SHP77 (cell line): Measurements from ENCODE around the gene SALL2.
"Not testable (repeated sequence)": the region's sequence is repeated elsewhere in the genome, so short reads cannot be mapped to it uniquely, and the experiment has no call there.

Source experiments
- DNase-seq, 2 experiments: peaks; one replicate each; lab custom pipeline; 2025; lab: John Stamatoyannopoulos, UW

SALL2 gene

DNA sequence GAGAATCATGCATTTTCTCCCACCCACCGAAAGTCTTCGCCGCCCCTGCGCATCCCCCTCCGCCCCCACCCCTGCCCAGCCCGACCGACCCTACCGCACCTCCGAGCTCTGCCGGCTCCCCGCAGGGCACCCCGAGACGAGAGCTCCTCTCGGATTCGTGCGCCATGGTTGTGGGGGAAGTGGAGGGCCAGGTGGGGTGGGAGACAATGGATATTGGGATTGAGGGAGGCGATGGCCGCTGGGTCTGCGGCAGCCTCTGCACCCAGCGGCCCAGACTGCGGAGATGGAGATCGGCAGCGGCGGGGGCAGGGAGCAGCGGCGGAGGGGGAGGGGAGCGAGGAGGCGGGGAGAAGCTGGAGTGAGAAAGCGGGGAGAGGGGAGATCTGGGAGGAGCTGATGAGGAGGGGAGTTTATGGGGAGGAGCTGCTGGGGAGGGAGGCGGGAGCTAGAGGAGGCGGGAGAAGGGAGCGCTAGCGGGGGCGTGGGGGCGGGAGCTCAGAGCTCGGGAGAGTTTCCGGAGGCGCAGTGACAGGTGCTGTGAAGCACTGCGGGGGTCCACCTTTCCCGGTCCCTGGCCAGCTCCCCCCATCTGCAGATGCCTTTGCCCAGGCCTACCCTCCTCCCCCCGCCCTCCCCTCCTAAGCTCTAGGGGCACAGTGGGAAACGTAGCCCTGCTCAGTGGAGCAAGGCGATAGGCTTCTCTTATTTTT is at the start of gene SALL2:
Gene SALL2, minus strand, starts transcription at position 385 of the 710 bp plus-strand sequence. Its CDS starts 219 bp downstream, at position 166.
- DNase-seq: peak; percentile 89 to 94

DNA sequence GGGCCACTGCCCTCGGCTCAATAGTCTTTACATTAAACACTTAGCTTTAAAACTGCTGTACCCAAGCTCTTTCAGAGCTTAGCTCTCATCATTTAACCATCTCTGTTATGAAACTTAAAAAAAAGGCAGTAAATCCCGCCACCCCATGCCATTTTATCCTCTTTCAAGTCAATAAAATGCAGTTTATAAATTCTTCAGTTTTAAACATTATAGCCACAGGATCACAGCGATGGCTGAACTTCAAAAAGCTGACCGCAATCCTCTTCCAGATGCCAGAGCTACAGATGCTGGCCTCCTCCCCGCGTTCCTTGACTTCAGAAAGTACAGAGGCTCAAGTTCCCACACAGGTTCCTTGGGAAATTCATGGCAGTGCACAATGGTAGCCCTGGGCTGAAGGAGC is 49.5 kb upstream of the SALL2 start:
- DNase-seq: no peak

DNA sequence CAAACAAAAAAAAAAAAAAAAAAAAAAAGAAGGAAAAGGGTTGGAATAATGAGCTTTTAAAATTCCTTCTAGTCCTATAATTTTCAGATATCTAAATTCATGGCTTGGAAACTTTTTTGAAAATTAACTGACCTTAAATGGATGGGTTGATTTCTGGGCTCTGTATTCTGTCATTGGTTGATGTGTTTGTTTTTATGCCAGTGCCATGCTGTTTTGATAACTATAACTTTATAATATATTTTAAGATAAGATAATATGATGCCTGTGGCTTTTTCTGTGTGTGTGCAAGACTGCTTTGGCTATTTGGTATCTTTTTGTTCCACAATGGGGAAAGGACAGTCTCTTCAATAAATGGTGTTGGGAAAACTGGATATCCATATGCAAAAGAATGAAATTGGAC is 46.5 kb upstream of the SALL2 start:
- no peak for DNase-seq

DNA sequence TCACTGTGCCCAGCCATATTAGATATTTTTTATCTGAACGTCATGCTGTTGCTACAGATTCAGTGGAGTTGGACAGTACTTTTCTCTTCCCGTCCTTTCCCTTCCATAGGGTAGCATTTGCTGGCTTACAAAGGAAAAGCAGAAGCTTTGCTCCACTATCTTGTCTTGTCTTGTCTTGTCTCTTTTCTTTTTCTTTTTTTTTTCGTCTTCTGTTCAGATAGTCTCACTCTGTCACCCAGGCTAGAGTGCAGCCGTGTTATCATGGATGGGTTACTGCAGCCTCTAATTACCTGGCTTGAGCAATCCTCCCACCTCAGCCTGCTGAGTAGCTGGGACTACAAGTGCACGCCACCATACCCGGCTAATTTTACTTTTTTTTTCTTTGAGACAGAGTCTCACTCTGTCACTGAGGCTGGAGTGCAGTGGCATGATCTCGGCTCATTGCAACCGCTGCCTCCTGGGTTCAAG is 32.6 kb upstream of the SALL2 start:
- DNase-seq: no peak

DNA sequence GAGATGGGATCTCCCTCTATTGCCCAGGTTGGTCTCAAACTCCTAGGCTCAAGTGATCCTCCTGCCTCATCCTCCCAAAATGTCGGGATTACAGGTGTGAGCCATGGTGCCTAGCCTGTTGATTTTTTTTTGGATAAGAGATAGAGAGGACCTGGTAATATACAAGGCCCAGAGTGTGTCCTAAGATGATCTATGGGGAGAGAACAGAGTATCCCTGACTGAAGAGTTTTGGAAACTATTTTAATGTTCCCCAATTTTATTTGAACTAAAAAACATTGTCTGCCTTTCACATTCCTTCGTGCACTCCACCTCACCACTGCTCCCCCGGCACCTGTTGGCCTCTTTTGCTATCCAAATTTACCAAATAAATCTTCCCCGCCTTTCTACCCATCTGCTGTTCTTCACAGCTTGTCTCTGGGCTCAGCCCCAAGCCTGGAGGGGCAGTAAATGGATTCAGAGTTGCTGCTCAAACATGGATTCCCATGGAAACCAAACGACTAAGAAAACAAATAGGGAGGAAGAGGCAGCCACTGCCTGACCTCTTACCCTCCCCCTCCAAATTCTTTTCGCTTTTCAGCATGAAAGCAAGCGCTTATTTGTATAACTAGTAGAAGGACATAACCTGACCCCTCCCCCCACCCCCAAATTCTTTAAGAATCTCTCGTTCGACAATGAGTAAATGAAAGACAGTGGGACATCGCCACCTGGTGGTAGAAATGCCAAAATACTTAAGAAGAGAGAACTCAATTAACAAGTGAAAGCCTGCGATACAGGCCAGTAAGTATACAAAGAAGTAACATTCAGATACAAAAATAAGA is 31.1 kb upstream of the SALL2 start:
- DNase-seq: peak; percentile 93 to 95

DNA sequence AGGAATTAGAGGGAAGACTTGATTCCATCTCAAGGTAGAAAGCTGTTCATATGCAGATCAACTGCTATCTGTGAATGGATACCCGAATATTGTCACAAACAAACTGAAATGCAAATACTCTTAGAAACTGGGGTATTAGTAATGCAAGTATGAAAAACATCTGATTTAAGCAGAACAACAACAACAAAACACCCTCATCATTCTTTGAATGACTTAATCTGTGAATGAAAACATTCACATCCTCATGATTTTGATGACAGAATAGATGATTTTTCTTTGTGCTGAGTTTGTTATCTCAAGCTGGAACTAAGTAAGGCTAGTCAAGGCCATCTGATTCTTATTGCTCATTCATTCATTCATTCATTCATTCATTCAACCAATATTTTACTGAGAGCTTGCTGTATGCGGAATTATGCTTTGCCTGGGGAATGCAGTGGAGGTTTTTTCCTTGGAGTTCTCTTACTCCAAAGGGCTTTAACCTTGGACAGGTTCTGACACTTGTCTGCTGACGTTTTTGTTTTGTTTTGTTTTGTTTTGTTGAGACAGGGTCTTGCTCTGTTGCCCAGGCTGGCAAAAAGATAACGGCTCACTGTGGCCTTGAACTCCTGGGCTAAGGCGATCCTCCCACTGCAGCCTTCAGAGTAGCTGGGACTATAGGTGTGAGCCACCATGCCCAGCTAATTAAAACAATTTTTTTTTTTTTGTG is 30.4 kb upstream of the SALL2 start:
- no peak for DNase-seq

DNA sequence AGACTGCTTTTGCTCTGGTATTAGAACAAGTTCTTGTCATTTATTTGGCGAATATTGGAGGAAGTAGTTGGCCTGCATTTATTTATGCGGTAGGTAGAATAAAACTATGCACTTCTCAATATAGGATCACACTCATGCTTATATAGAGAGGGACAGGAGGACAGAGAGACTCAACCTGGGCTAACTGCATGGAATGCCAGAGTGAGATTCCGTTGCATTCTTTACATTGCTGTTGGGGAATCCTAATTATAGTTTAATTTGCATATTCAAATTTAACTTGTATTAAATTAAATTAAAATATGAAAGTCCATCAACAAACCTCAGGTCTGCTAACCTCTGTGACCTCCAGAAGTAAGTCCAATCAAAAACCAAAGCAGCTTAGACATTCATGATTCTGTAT is 27.1 kb upstream of the SALL2 start:
- no peak for DNase-seq

DNA sequence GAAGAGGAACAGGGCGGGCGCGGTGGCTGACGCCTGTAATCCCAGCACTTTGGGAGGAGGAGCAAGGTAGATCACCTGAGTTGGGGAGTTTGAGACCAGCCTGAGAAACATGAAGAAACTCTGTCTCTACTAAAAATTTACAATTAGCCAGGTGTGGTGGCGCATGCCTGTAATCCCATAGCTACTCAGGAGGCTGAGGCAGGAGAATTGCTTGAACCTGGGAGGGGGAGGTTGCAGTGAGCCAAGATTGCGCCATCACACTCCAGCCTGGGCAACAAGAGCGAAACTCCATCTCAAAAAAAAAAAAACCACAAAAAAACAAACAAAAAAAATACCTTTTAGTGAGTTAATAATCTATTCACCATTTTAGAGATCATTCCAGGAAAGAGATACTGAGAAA is 18.4 kb upstream of the SALL2 start:
- not testable (repeated sequence) for DNase-seq

DNA sequence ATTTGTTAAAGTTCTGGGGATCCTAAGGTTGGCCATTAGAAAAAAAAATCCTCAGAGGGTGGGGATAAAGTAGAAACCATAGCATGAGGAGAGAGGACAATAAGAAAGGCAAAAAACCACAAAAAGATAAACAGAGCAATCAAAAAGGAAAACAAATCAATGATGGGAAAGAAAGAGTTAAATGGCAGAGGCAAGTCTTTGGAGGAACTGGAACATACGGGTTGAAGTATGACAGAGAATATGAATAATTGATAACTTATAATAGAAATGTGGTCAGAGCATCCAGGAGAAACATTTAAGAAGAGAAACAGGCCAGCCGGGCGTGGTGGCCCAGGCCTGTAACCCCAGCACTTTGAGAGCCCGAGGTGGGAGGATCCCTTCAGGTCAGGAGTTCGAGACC is 17.8 kb upstream of the SALL2 start:
- DNase-seq: no peak

DNA sequence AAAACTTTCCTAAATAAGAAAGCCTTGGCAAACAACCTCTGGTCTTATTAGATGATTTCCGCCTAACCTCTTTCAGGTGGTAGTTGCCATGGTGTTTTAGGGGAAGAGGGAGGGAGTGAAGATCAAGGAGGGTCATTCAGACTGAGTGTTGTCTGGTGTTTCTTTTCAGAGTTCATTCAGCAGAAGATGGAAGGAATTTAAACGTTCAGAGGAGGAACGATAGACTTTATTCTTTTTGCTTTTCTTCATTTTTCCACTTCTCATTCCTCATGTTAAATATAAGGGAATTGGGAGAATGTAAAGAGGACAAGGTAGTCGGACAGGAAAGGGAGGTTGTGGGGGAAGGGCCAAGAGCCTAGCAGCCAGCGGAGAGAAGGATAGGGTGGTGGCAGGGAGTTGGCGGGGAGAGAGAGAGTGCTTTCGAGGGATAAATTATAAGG is 17.4 kb upstream of the SALL2 start:
- DNase-seq: no peak

DNA sequence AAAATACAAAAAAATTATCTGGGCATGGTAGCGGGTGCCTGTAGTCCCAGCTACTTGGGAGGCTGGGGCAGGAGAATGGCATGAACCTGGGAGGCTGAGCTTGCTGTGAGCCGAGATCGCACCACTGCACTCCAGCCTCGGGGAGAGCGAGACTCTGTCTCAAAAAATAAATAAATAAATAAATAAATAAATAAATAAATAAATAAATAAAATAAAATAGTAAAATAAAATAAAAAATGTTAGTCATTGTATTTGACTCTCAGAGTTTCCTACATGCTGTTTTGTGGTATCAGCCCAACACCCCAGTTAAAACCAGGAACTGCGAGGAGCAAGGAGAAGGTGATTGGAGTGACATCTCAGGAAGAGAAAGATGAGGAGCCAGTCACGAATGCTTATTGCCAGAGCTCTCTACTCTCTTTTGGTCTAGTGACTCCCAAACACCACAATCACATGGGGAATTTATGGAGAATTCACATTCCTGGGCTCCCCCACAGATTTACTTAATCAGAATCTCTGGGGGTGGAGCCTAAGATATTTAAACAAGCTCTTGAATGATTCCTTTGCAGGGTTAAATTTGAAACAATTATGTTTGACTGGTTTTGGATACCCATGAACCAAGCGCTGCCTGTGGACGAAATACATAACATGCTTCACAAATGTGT is 15.4 kb upstream of the SALL2 start:
- no peak for DNase-seq

DNA sequence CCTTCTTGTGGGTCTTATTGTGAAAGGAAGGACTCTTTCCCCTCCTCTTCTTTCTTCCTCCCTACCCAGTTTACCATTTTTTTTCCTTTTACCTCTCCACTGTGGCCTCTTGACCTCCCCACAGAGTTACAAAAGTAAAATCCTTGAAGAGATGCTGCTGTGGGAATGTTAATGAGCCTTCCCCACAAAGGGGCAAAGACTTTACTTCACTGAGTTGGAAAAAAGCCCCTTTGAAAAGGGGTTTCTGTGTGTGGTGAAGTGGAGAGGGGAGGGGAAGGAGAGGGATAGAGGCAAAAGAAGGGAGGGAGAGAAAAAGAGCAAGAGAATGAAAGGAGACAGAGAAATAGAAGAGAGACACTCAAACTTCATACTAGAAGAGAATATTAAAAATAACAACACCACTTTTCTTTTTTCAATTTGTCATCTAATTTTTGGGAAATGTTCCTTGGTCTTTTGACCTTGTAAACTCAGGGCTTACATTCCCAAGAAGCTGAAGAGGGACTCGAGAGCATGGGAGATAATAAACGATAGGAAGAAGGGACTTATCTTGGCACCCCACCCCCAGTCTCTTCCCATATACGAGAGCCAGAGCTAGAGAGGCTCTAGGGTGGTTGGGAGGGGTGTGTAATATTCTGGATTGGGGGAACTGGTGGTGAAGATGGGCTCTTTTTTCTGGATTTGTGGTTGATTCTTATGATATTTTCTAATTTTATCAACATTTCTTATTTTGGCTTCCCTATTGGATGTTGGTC is 13.2 kb upstream of the SALL2 start:
- no peak for DNase-seq

DNA sequence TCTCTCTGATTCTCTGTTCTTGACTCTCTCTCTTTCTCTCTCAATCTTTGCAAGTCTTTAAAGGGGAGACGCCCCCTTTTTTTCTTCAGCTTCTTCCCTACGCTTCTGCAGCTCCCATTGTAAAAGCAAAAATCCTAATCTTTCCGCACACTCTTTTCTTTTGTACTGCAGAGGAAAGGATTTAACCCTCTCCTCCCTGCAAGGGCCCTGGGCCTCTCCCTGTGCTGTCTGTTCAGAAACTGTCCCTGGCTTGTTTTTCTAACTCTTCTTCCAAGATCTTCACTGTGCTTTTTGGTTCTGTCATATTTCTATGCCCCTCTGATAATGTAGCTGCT is 10.9 kb upstream of the SALL2 start:
- no peak for DNase-seq

DNA sequence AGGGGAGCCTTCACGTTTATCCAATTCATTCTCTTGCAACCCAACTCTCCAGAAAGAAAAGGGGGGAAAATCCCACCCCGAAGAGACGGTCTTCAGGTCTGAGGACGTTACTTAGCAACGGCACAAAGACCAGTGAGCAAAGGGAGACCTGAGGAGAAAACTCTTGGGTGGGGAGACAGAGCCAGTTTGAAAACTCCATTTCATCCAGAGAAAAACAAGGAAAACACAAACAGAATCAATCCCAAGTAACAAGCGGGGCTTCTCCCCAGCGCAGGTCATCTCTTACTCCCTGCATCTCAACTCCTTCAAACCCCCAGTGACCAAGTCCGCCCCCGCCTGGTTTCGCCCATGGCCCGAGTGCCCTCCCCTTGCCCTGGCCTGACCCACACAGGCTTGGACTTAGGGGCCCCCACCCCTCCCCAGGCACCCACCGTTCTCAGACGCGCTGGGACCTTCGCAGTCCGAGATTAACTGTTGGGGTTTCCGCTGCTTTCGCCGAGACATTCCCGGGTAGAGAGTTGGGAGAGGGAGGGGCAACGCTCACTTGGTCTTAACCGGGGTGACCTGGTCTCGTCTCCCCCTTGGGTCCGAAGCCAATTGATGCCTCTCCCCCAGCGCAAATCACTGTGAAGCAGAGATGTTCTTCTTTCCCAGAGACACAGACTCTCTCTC is 10.4 kb upstream of the SALL2 start:
- DNase-seq: no peak

DNA sequence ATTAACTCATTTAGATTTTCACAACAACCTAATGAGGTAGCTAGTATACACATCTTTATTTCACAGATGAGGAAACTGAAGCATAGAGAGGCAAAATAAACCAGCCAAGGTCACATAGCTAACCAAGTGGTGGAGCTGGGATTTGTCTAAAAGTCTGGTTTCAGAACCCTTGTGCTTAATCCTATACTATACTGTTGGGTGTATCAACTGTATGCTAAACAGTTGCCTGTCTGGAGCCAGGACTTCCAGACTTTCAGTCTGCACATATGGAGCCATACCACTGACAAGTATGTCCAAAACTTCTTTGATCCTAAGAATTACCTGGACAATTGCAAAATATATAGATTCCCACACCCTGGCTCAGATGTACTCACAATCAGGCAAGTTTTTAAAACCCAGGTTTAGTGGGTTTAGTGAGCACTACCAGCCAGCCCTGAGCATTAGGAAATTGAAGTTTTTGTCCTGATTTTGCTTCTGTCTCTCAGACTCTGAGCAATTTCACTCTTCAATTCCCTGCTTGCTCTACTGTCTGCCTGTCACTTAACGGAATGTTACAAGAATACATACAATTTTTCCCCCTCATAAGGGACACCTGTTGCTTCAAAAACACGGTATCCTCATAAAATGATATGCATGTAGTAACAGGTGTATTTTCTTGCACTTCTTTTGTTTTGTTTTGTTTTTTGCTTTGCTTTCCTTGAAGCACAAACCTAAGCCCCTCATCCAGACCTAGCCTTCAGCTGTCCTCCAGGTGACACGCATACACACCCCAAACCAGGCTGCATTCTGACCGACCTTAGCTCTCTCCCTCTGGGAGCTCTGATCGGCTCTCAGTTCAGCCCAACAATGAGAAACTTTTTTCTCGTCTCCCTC is 9.6 kb upstream of the SALL2 start:
- no peak for DNase-seq

DNA sequence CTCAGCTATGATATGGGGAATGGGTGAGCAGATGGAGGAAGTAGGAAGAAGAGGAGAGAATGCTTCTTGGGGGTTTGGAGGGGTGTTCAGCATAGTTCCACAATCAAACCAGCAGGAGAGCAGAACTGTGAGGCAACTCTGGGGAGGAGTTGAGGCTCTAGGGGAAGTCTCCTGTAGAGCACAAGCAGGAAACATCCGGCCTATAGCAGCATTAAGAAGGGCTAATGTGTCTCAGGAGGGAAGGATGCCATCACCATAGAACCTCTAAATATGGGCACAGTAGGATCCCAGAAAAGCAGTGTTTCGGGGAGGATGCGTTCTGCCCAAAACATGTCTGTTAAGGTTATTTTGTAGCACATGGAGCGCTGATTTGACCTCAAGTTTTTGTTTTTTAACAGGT is 8.4 kb upstream of the SALL2 start:
- no peak for DNase-seq

DNA sequence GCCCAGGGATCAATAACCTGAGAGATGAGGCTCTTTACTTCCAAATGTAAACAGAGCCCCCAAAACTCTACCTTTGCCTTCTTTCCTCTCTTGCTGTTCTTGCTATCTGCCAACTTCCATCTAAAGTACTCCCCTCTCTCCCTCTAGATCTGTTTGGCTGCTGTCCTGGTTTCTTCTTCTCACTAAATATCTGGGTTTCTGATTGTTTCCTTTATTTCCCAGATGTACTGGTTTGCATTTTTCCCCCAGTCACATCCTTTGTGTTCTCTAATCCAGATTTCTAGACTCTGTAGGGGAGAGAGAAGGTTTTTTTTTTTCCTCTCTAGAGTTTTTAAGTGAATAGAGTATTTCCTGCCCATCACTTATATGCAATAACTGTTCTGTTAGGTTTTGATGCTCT is 7.1 kb upstream of the SALL2 start:
- no peak for DNase-seq

DNA sequence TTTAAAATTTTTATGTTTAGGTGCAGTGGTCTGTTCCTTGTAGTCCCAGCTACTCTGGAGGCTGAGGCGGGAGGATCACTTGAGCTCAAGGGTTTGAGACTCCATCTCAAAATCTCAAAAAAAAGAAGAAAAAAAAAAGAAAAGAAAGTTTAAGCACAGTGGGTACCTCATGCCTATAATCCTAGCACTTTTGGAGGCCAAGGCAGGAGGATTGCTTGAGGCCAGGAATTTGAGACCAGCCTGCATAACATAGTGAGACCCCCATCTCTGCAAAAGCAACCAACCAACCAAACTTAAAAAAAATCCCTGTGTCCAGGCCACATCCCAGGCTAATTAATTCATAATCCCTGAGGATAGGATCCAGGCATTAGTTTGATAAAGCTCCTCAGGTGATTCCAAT is 3.4 kb upstream of the SALL2 start:
- no peak for DNase-seq

DNA sequence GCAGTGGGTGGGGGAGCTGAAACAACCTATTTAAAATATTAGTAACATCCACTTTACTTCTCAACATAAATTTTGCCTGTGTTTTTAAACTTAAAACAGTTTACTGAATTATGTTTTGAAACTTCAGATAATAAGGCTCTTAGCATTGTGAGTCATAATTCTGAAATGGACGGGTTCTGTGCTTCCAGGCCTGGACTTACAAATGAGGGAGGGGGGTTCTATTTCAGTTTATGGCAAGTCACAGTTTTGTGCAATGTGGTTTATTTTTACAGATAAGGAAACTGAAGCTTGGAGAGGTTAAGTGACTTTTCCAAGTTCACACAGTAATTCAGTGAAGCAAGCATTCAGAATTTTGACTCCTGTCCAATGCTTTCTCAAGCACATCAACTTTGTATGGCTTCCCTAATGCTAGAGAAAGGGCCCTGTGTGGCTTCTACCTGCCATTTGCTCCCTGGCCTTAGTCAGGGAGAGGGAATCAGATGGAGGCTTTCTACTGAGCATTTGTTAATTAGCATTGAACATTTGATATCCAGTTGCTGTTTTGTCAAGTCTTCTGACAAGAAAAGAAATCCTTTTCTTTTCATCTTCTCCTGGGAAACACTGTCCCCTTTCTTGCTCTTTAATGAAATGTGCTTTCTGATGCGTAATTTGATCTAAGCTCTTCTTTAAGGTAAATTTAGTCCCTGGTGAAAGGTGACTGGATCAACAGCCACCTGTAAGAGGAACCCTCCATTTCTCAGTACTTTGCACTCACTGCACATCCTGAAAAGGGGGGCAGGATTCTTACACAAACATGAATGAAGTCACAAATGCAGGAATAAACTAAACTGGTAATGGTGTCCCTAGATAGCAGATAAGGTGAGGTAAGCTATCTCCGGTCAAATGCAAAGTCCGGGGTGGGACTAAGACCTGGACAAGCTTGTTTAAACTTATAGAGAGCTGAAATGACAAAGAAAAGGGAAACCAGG is 2.5 kb upstream of the SALL2 start:
- DNase-seq: no peak
